Left colon (tissue), 2 donors: ENCODE data around the gene TMEM33. TPM values are rescaled to one million over a fixed set of nuclear protein-coding genes. Genes with fewer than 3 reads are reported as not detected.

ENCODE experiments used
- ATAC-seq: fragments of 200-7000 bp; cut with Tn5 transposase; one replicate; pipeline ENCODE4 v1.9.1; 2020; ENCODE audit warnings: mild to moderate bottlenecking, moderate library complexity
- DNase-seq, 2 donors: peaks; one replicate each; pipeline ENCODE4 v3.0.0-alpha.2; 2020
- intact Hi-C, 2 donors: fragments of 100-400 bp; cut with DNase I in 1 of 2; cut with micrococcal nuclease in 1 of 2; formaldehyde crosslinking; loops; one replicate each; pipeline versions ENCODE4 v1.11.2 to v1.14.0; 2022; cut with DNase I, micrococcal nuclease
- total RNA-seq, 2 donors: library from RNA; stranded (reverse); fragmentation: NEBNext Ultra II Directional; extraction: Animal tissue kit (Norgen Biotek cat#: 25700); gene quantifications; one replicate each; pipeline ENCODE4 v1.2.1, GENCODE V29; 2021
- donor health status: DM: no; HTN: no; CAD: no.
- donor health status: DM: yes; HTN: yes; CAD: no.

Gene TMEM33
- total RNA-seq, 2 donors from 2014 or later, result 74.5 to 76.3 TPM

DNA sequence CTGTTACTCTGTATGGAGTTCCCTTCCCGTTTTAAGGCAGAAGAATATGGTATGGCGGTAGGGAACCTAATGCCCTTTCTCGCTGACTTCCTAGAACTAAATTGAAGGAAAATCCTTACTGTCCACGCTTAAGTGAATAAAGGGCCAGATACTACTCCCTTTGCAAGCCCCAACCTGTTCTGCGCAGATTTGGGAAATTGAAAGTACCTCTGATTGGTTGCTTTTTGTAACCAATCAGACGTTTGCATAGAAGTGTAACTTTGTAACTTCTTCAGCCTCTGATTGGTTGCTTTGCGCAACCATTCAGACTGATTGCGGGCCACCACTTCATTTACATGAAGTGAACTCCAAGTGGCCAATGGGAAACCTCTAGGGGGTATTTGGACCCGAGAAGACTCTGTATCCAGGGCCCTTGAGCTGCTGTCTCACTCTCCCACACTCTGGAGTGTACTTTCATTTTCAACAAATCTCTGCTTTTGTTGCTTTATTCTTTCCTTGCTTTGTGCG, 1.2 kb upstream of the TMEM33 start:
- ATAC-seq (no peak), DNase-seq (no peak)
- intact Hi-C loops, result no loop called here

GRCh38 chr4:41934514-41934900, 722 bp upstream of the TMEM33 start:
- no peak for DNase-seq
- intact Hi-C loops, result no loop called here
- no peak for ATAC-seq

- ATAC-seq (peak; percentile 50), DNase-seq (no peak)
- intact Hi-C loops, result no loop called here
These were observed 408 bp downstream of the TMEM33 start for GRCh38 chr4:41935652-41936021.

GRCh38 chr4:41939016-41939626, 3.9 kb downstream of the TMEM33 start:
- intact Hi-C loops, result no loop called here
- DNase-seq, result no peak
- no peak for ATAC-seq

DNA sequence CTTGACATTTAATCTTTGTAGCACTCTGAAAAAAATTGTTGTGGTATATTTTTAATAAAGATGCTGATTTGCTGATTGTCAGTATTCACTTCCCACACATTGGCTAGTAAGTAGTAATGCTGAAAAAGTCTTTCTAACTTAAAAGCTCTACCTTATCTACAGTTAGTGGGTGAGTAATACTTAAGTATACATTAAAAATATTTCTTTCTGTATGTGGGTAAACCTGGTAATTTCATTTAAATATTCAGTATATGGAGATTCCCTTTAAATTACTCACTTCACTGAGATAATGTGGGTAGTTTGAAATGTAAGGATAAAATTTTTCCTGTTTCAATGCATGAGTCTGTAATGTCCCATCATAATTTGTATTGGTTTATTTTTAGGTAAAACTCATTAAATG, 5.6 kb downstream of the TMEM33 start:
- DNase-seq, result no peak
- ATAC-seq, result no peak
- intact Hi-C loops, result no loop called here

GRCh38 chr4:41943506-41943905, 8.3 kb downstream of the TMEM33 start:
- DNase-seq (no peak), ATAC-seq (no peak)
- intact Hi-C loops, result no loop called here

DNA sequence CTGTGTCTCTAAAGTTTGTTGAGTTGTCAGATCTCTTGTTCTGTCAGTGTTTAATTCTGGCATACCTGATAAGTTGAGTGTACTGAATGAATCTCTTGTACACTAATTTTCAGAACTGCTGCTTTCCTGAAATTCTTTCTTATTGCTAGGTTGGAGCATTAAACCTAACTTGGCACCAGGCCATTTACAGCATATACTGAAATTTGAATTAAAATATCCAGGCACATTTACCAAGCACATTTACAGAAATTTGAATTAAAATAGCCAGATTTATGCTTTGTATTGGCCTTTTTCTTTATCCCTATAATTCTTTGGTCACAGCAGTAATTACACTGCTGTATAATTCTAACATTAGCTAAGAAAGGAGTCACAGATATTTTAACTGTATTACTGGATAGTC, 8.9 kb downstream of the TMEM33 start:
- DNase-seq, result no peak
- ATAC-seq, result no peak
- intact Hi-C loops, result no loop called here

GRCh38 chr4:41949531-41949930, 14.3 kb downstream of the TMEM33 start:
- no peak for DNase-seq
- intact Hi-C loops, result no loop called here
- ATAC-seq, result no peak

DNA sequence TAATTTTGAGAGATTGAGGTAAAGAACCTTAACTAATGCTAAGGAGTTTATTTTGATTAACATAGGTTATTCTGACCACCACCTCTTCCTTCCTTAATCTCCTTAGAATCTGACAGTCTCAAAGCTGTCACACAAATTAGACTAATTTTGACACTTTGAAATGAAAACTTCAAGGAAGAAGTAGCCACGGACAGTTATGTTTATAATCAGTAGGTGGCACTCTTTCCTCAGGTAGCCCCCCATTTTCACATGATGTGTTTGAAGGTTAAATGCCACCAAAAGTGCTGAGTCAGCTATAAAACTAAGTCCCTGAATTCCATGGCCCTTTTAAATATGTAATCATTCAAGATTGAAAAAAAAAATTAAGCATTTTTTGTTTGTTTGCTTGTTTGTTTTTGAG, 22.4 kb downstream of the TMEM33 start:
- ATAC-seq, result no peak
- intact Hi-C loops, result no loop called here
- no peak for DNase-seq

DNA sequence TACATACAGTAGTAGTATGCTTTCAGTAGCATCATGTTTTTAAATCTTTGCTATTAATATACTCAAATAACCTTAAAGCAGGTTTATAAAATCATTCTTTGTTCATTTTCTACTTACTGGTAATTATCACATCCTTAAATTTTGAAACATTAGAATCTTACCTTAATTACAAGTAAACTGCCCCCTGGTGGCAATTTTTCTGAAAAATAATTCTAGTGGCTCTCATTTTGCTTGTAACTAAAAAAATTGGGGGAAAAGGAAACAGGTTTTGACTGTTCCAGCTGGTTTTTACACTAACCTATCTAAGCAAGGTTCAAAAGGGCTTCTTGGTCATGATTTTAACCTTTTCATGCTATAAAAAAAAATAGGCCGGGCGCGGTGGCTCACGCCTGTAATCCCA, 27.9 kb downstream of the TMEM33 start:
- ATAC-seq, result no peak
- intact Hi-C loops, result no loop called here
- DNase-seq, result no peak

GRCh38 chr4:41964401-41964800, 29.2 kb downstream of the TMEM33 start:
- ATAC-seq, result no peak
- intact Hi-C loops, result no loop called here
- no peak for DNase-seq

GRCh38 chr4:41967392-41967791, 32.2 kb downstream of the TMEM33 start:
- ATAC-seq (no peak), DNase-seq (no peak)
- intact Hi-C loops, result no loop called here

DNA sequence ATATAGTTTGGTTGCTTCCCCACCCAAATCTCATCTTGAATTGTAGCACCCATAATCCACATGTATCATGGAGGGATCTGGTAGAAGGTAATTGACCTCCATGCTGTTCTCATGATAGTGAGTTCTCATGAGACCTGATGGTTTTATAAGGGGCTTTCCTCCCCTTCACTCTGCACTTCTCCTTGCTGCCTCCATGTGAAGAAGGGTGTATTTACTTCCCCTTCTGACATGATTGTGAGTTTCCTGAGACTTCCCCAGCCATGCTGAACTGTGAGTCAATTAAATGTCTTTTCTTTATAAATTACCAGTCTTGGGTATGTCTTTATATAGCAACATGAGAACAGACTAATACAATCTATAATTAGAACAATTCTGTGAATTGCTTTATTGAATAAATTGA, 34.4 kb downstream of the TMEM33 start:
- intact Hi-C loops, result no loop called here

DNA sequence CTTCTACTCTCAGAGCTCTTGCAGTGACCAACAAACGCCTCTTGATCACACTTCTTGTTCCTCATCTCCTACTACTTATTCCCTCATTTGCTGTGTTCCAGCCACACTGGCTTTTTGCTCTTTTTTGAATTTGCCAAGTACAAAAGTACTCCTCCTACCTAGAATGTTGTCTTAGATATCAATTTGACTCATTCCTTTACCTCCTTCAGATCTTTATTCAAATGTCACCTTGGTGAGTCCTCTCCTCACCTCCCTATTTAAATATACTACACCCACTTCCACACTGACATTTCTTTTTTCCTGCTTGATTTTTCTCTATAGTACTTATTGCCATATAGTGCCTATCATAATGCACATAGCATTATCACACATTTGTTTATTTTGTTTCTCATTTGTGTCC, 40.1 kb downstream of the TMEM33 start:
- ATAC-seq (no peak), DNase-seq (no peak)
- intact Hi-C loops, result no loop called here

More for the DNA sequence above, 34.4 kb downstream of the TMEM33 start:
- ATAC-seq (no peak), DNase-seq (no peak)

DNA sequence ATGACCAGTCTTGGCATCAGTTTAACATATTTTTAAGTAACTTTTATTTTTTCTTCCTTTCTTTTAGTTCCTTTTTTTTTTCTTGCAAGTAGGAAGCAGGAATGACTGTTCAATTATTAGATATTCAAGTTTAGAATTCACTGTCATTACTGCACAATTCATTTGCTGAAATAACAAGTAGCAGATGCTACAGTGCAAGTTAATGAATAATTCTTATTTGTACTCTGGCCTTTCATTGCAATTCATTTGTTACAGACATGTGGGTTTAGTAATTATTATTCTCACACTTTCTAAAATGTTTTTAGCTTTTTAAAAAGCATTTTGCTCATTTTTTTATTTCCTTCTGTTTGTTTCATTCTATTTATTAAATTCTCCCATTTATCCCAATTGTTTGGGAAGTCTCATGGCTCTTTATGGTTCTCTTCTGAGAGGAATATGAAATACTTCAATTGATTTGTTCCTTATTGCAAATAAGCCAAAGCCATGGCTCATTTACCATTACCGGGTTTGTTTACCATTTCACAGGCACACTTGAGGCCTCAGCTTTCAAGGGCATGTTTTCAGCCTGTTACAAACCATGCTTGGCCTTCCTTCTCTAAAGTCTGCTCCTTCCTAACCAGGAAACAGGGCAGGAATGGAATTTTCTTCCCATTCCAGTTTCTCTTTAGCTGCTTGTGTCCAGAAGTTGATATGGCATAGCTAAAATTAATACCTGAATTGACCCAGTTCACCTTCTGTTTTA, 41.7 kb downstream of the TMEM33 start:
- intact Hi-C loops, result no loop called here
- DNase-seq (no peak), ATAC-seq (no peak)

DNA sequence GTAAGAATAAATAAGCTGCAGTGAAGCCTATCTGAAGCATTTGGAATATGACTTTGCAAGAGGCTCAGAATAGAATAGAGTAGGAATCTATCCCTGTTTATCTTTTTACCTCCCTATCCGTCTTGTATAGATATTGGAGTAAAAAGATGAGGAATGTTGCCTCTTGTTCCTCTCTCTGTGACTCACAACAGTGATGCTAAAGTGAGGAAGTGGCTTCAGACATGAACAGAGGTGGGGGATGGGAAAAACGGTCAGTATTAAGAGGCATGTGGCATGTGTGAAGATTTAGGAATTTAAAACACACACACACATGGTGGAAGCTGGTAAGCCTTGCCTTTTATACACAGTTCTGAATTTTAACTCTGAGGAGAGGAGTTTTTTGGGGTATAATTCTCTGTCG, 42.5 kb downstream of the TMEM33 start:
- ATAC-seq, result no peak
- intact Hi-C loops, result no loop called here
- DNase-seq, result no peak

DNA sequence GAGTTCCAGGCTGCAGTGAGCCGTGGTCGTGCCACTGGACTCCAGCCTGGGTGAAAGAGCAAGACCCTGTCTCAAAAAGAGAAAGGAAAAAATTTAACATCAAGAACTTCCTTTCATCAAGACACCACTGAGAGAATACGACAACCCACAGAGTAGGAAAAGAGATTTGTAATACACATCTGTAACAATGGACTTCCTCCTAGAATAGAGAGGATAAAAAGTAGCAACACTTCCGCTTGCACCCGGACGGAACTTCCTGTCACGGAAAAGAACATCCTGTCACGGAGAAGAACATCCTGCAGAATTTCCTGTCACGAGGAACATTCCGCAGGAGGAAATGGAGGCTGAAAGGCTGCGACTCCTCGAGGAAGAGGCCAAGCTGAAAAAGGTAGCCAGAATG, 46.2 kb downstream of the TMEM33 start, which contains the start of gene DCAF4L1:
Gene DCAF4L1 (plus strand): TSS at position 301 of the 400 bp plus-strand sequence. CDS start 37 bp downstream, at position 338.
- ATAC-seq, result no peak
- intact Hi-C loops, result no loop called here
- DNase-seq, result no peak

DNA sequence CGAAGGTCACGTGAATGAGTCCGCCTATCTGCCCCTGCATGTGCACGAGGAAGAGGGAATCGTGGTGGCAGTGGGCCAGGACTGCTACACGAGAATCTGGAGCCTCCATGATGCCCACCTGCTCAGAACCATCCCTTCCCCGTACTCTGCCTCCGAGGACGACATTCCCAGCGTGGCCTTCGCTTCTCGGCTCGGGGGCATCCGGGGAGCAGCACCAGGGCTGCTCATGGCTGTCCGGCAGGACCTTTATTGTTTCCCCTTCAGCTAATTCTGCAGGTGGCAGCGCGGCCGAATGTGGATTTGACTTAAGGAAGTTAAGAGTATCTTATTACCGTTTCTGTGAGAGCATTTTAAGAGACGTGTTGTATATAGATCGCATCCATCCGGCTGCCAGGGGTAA, 47.5 kb downstream of the TMEM33 start:
- DNase-seq, result no peak
- intact Hi-C loops, result no loop called here
- ATAC-seq, result no peak

DNA sequence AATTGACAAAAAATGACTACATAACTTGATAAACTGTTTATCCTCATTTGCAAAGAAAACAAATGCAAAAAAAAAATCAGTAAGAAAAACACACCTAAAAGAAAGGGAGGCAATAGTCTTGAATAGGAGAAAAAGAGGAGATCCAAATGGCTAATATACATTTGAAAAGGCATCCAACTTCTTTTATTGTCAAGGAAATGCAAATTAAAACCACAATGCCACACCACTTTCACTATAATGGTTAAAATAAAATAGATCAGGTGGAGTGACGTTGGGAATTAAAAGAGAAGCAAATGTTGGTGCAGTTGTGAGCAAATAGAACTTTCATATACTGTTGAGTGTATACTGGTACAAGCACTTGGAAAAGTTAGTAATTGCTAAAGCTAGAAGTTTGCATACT, 49.9 kb downstream of the TMEM33 start:
- DNase-seq, result no peak
- ATAC-seq, result no peak
- intact Hi-C loops, result no loop called here

- intact Hi-C loops, result no loop called here
- ATAC-seq (peak; percentile 11), DNase-seq (no peak)
These were observed 54.8 kb downstream of the TMEM33 start for GRCh38 chr4:41989994-41990364.
